ENCODE measurements around the gene ING4. TPM values are rescaled to one million over a fixed set of nuclear protein-coding genes. Genes with fewer than 3 reads are reported as not detected.

ING4 gene
- polyA plus RNA-seq, 2 of the 4 experiments (the other 2 are of a cell fraction), result 19.5 to 36.5 TPM

DNA sequence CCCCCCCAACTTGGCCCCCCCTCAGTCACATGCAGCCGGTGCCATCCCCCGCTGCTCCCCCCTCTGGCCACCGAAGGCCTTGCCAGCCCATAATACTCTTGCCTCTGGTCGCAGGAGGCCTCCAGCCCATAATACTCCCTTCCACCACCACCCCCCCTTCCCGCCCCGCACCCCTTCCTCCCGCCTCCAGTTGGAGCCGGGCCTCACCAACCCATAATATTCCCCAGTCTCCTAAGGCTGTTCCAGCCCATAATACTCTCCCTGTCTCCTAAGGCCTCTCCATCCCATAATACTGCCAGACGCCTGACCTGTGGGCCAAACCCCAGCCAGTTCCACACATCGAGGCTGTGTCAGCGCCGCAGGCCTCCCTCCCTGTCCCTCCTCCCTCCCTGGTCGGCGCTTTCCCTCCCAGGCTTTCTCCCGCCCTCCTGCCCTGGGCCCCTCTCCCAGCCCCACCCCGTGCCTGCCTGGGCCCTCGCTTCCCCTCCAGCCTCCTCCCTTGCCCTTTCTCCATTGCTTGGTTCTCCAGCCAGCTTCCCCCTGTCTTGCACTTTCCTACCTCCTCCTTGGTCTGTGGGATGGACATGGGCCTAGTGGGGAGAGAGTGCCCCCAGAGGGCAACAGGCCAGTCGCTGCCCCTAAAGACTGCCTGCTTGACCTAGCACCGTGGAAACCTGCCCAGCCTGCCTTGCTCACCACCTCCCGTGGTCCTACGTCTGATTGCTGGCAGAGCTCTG, 49.0 kb downstream of the ING4 start (continued):
- TF ChIP-seq PHF8 (IDR thresholded peaks at IDR 0.05; ENCODE audit: borderline replicate concordance, low read depth), result no peak
- no peak for TF ChIP-seq MYC (IDR thresholded peaks at IDR 0.05; ENCODE audit: borderline replicate concordance, low read length)
- TF ChIP-seq JUN (IDR thresholded peaks at IDR 0.05), result no peak
- no peak for TF ChIP-seq CHD2 (IDR thresholded peaks at IDR 0.05; ENCODE audit: low read length, partially characterized antibody)
- TF ChIP-seq, protein P1, sequence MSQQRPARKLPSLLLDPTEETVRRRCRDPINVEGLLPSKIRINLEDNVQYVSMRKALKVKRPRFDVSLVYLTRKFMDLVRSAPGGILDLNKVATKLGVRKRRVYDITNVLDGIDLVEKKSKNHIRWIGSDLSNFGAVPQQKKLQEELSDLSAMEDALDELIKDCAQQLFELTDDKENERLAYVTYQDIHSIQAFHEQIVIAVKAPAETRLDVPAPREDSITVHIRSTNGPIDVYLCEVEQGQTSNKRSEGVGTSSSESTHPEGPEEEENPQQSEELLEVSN (IDR thresholded peaks at IDR 0.05; ENCODE audit: borderline replicate concordance, low read depth), result 0 out of 2 replicates have a peak, but pooled peaks have one; percentile 26
- no peak for TF ChIP-seq BHLHE40 (IDR thresholded peaks at IDR 0.05; ENCODE audit: low read depth, low read length)
- no peak for TF ChIP-seq CBX8 (IDR thresholded peaks at IDR 0.05)
- TF ChIP-seq POLR2A (IDR thresholded peaks at IDR 0.05; ENCODE audit: low read length), result no peak
- no peak for TF ChIP-seq POLR2AphosphoS2 (conservative IDR thresholded peaks at IDR 0.05; ENCODE audit: low read length)
- TF ChIP-seq, protein P2, sequence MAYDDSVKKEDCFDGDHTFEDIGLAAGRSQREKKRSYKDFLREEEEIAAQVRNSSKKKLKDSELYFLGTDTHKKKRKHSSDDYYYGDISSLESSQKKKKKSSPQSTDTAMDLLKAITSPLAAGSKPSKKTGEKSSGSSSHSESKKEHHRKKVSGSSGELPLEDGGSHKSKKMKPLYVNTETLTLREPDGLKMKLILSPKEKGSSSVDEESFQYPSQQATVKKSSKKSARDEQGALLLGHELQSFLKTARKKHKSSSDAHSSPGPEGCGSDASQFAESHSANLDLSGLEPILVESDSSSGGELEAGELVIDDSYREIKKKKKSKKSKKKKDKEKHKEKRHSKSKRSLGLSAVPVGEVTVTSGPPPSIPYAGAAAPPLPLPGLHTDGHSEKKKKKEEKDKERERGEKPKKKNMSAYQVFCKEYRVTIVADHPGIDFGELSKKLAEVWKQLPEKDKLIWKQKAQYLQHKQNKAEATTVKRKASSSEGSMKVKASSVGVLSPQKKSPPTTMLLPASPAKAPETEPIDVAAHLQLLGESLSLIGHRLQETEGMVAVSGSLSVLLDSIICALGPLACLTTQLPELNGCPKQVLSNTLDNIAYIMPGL (CRISPR knock-in tag; IDR thresholded peaks at IDR 0.05; ENCODE audit: borderline replicate concordance), result no peak
- no peak for TF ChIP-seq RCOR1 (IDR thresholded peaks at IDR 0.05; ENCODE audit: low read depth, low read length)
- peak; percentile 16; the same call in 1 of the 2 replicates for TF ChIP-seq TP53 (CRISPR knock-in tag; IDR thresholded peaks at IDR 0.05)
- no peak for TF ChIP-seq HOXA7 (CRISPR knock-in tag; IDR thresholded peaks at IDR 0.05)

DNA sequence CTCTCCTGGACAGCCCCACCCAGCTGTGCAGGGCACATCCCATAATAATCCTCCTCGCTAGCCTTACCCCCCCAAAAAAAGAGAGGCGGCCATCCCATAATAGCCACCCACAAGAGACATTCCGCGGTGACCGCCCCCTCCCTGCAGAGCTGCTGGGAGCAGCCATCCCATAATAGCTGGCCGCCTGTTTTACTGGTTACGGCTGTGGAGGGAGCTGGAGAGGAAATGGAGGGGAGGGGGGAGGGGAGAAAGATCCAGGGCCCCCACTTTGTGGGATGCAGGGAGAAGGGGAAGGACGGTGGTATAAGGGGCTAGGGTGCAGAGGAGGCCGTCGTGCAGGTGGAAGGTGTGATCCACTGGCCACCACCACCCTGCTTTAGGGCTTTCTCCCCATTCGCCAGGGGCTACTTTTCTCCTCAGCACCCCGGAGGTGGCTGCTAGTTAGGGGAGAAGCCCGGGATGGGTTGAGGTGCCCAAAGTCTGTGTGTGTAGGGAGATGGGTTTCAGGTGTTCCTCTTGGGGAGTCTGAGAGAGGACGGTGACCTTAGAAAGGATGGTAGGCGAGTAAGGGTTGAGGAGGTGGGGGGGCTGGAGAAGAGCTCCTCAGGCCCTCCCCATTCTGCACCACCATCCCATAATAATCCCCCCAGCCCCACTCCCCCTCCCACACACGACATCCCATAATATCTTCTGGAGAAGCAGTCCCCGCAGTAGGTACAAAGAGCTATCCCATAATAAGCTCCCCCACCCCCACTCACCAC, 49.7 kb downstream of the ING4 start:
- H3K9me3 ChIP-seq, result no peaks in the 10 kb centered on the region
- CTCF ChIA-PET, result interaction anchor here (0.6 to 2.5 kb wide), 13 partner anchors 31 to 213 kb away, joined by 3 to 8 read pairs (median 5); partner anchors contain the start of gene MLF2
- H3K4me1 ChIP-seq, result peaks cover 23% of the 10 kb centered on the region
- DNase-seq (ENCODE audit: low read depth in 1 of 2, low spot score in 1 of 2) (no peak), ATAC-seq (no peak), FAIRE-seq (no peak)
- TF ChIP-seq HDAC2 (IDR thresholded peaks at IDR 0.05) (no peak), JUN (IDR thresholded peaks at IDR 0.05) (no peak), KDM5A (IDR thresholded peaks at IDR 0.05) (no peak), CBX2 (IDR thresholded peaks at IDR 0.05; ENCODE audit: borderline replicate concordance, low read depth) (no peak), CBX8 (IDR thresholded peaks at IDR 0.05) (no peak), JUNB (IDR thresholded peaks at IDR 0.05) (no peak), NR3C1 (IDR thresholded peaks at IDR 0.05) (no peak), RARB (CRISPR knock-in tag; IDR thresholded peaks at IDR 0.05) (no peak), EHMT2 (IDR thresholded peaks at IDR 0.05; ENCODE audit: low read depth) (no peak), CEBPB (IDR thresholded peaks at IDR 0.05) (no peak), HOXB13 (CRISPR knock-in tag; IDR thresholded peaks at IDR 0.05; ENCODE audit: low read depth) (no peak)
- TF ChIP-seq, protein P3, sequence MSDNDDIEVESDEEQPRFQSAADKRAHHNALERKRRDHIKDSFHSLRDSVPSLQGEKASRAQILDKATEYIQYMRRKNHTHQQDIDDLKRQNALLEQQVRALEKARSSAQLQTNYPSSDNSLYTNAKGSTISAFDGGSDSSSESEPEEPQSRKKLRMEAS (IDR thresholded peaks at IDR 0.05), result no peak
- TF ChIP-seq, protein P4, sequence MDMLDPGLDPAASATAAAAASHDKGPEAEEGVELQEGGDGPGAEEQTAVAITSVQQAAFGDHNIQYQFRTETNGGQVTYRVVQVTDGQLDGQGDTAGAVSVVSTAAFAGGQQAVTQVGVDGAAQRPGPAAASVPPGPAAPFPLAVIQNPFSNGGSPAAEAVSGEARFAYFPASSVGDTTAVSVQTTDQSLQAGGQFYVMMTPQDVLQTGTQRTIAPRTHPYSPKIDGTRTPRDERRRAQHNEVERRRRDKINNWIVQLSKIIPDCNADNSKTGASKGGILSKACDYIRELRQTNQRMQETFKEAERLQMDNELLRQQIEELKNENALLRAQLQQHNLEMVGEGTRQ (IDR thresholded peaks at IDR 0.05), result no peak
- TF ChIP-seq, protein P5, sequence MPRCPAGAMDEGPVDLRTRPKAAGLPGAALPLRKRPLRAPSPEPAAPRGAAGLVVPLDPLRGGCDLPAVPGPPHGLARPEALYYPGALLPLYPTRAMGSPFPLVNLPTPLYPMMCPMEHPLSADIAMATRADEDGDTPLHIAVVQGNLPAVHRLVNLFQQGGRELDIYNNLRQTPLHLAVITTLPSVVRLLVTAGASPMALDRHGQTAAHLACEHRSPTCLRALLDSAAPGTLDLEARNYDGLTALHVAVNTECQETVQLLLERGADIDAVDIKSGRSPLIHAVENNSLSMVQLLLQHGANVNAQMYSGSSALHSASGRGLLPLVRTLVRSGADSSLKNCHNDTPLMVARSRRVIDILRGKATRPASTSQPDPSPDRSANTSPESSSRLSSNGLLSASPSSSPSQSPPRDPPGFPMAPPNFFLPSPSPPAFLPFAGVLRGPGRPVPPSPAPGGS (IDR thresholded peaks at IDR 0.05), result no peak
- TF ChIP-seq, protein P6, sequence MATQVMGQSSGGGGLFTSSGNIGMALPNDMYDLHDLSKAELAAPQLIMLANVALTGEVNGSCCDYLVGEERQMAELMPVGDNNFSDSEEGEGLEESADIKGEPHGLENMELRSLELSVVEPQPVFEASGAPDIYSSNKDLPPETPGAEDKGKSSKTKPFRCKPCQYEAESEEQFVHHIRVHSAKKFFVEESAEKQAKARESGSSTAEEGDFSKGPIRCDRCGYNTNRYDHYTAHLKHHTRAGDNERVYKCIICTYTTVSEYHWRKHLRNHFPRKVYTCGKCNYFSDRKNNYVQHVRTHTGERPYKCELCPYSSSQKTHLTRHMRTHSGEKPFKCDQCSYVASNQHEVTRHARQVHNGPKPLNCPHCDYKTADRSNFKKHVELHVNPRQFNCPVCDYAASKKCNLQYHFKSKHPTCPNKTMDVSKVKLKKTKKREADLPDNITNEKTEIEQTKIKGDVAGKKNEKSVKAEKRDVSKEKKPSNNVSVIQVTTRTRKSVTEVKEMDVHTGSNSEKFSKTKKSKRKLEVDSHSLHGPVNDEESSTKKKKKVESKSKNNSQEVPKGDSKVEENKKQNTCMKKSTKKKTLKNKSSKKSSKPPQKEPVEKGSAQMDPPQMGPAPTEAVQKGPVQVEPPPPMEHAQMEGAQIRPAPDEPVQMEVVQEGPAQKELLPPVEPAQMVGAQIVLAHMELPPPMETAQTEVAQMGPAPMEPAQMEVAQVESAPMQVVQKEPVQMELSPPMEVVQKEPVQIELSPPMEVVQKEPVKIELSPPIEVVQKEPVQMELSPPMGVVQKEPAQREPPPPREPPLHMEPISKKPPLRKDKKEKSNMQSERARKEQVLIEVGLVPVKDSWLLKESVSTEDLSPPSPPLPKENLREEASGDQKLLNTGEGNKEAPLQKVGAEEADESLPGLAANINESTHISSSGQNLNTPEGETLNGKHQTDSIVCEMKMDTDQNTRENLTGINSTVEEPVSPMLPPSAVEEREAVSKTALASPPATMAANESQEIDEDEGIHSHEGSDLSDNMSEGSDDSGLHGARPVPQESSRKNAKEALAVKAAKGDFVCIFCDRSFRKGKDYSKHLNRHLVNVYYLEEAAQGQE (IDR thresholded peaks at IDR 0.05), result no peak
- TF ChIP-seq, protein P7, sequence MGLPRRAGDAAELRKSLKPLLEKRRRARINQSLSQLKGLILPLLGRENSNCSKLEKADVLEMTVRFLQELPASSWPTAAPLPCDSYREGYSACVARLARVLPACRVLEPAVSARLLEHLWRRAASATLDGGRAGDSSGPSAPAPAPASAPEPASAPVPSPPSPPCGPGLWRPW (IDR thresholded peaks at IDR 0.05), result no peak
- TF ChIP-seq, protein P1 (IDR thresholded peaks at IDR 0.05; ENCODE audit: borderline replicate concordance, low read depth), result no peak
- no peak overlapping the region for H3K4me3 ChIP-seq
- 70% methylated on average over 16 of the region's 17 CpGs for WGBS (ENCODE audit: missing lambda C conversion rate)
- peak overlapping the region; percentile 64 for H3K4me2 ChIP-seq
- H3K27ac ChIP-seq, result peak overlapping the region; percentile 54 to 84
- POLR2A ChIA-PET, result interaction anchor here (0.7 to 1.2 kb wide), 2 partner anchors 76 to 139 kb away, joined by 3 to 7 read pairs; partner anchors contain the start of gene ZNF384

All from A549 (cell line).